HCT116 (cell line): ENCODE results near the gene TANGO6. TPM values are rescaled to one million over a fixed set of nuclear protein-coding genes. Genes with fewer than 3 reads are reported as not detected.

Experiments used
- ATAC-seq: fragments of 200-7000 bp; cut with Tn5 transposase; 2 replicates; pipeline ENCODE4 v1.9.1; 2020; ENCODE audit warnings: mild to moderate bottlenecking, moderate library complexity
- BruUV-seq: library from RNA; stranded (reverse); fragments of 400-500 nt; replicated peaks from 2 replicates; lab custom pipeline; 2021; lab: Mats Ljungman, UMichigan
- CTCF ChIA-PET: fragments of 300-600 bp; sonication (Branson Sonifier 250); formaldehyde crosslinking; loops from one replicate; lab custom pipeline; 2021; ENCODE audit warnings: antibody characterized with exemption; lab: Charles Lee
- POLR2A ChIA-PET: fragments of 300-600, 350-600 bp; sonication (Branson Sonifier 250); formaldehyde crosslinking; loops from one replicate; lab custom pipeline; 2021; ENCODE audit warnings: antibody characterized with exemption; lab: Charles Lee
- RAD21 ChIA-PET, 2 experiments: fragments of 300-600 bp; sonication (Branson Sonifier 250); formaldehyde crosslinking; loops; one replicate each; lab custom pipeline; 2023; ENCODE audit warnings: low total read pairs in 2 of 2; ENCODE audit not compliant: uncharacterized antibody in 2 of 2, unreplicated experiment in 2 of 2, low non-redundant PET in 1 of 2; lab: Charles Lee
- DNase-seq: peaks from one replicate; pipeline ENCODE4 v3.0.0-alpha.2; 2010; ENCODE audit warnings: low read depth, low spot score
- H2AFZ ChIP-seq: fragments of 200-600 bp; shearing (Covaris generic), sonication (generic); 2 replicates; pipeline ENCODE4 v1.6.1; 2017; ENCODE audit warnings: low read depth, mixed run types, mixed read lengths, antibody characterized with exemption, low read length; ENCODE audit not compliant: poor library complexity, severe bottlenecking
- H3K27ac ChIP-seq: 2 replicates; pipeline ENCODE4 v1.5.1; 2012; ENCODE audit warnings: low read depth, low read length
- H3K27me3 ChIP-seq: fragments of 200-600 bp; sonication (generic); 2 replicates; pipeline ENCODE4 v1.6.1; 2016; ENCODE audit warnings: mixed run types, low read length, mixed read lengths; ENCODE audit not compliant: insufficient read depth
- H3K36me3 ChIP-seq, 2 experiments: fragments of 200-500 bp in 1 of 2; fragments of 200-600 bp in 1 of 2; sonication (Bioruptor generic) in 1 of 2; sonication (generic) in 1 of 2; 2 replicates each; pipeline versions ENCODE4 v1.5.1 to v1.6.1; 2014 to 2016; ENCODE audit warnings: low read length in 2 of 2, inconsistent platforms in 1 of 2, mixed read lengths in 1 of 2, mixed run types in 1 of 2; ENCODE audit not compliant: insufficient read depth in 2 of 2, control insufficient read depth in 1 of 2
- H3K4me1 ChIP-seq, 2 experiments: fragments of 200-600 bp in 1 of 2; sonication (generic) in 1 of 2; 2 replicates each; pipeline versions ENCODE4 v1.5.1 to v1.6.1; 2012 to 2017; ENCODE audit warnings: low read length in 2 of 2, inconsistent platforms in 1 of 2, mild to moderate bottlenecking in 1 of 2, mixed read lengths in 1 of 2, mixed run types in 1 of 2, moderate library complexity in 1 of 2; ENCODE audit not compliant: insufficient read depth in 2 of 2, control insufficient read depth in 1 of 2
- H3K4me2 ChIP-seq: fragments of 200-600 bp; sonication (generic); 2 replicates; pipeline ENCODE4 v1.6.1; 2017; ENCODE audit warnings: mixed run types, low read length, mixed read lengths
- H3K4me3 ChIP-seq, 2 experiments: fragments of 200-600 bp in 1 of 2; sonication (generic) in 1 of 2; replicated peaks in 1 of 2; 2 replicates each; pipeline ENCODE4 v1.5.1; 2011 to 2016; ENCODE audit warnings: low read length in 2 of 2, control low read depth in 1 of 2, low read depth in 1 of 2, mild to moderate bottlenecking in 1 of 2, mixed read lengths in 1 of 2, mixed run types in 1 of 2
- H3K79me2 ChIP-seq: fragments of 200-600 bp; sonication (generic); 2 replicates; pipeline ENCODE4 v1.6.1; 2017; ENCODE audit warnings: mild to moderate bottlenecking, mixed run types, low read length, moderate library complexity, mixed read lengths; ENCODE audit not compliant: insufficient read depth
- H3K9ac ChIP-seq: fragments of 200-600 bp; sonication (generic); 2 replicates; pipeline ENCODE4 v1.6.1; 2016; ENCODE audit warnings: low read length, mixed read lengths
- H3K9me2 ChIP-seq: fragments of 200-600 bp; sonication (generic), shearing (Covaris generic); 2 replicates; pipeline ENCODE4 v1.6.1; 2017; ENCODE audit warnings: mixed run types, mild to moderate bottlenecking, moderate library complexity; ENCODE audit not compliant: insufficient read depth
- H3K9me3 ChIP-seq, 2 experiments: fragments of 200-500 bp in 1 of 2; fragments of 200-600 bp in 1 of 2; sonication (Bioruptor generic) in 1 of 2; sonication (generic) in 1 of 2; 2 replicates each; pipeline ENCODE4 v1.6.1; 2014 to 2017; ENCODE audit warnings: low read length in 2 of 2, mixed read lengths in 2 of 2, inconsistent platforms in 1 of 2, low read depth in 1 of 2, mild to moderate bottlenecking in 1 of 2, mixed run types in 1 of 2, moderate library complexity in 1 of 2; ENCODE audit not compliant: control insufficient read depth in 1 of 2, insufficient read depth in 1 of 2
- H4K20me1 ChIP-seq: fragments of 200-600 bp; sonication (generic), shearing (Covaris generic); 2 replicates; pipeline ENCODE4 v1.6.1; 2017; ENCODE audit warnings: mixed run types, mild to moderate bottlenecking, moderate library complexity; ENCODE audit not compliant: insufficient read depth
- CEBPB ChIP-seq: IDR thresholded peaks from 2 replicates; pipeline ENCODE4 v1.6.1; 2012; ENCODE audit warnings: low read depth
- JUND ChIP-seq: IDR thresholded peaks from 2 replicates; pipeline ENCODE4 v1.6.1; 2012
- POLR2A ChIP-seq: IDR thresholded peaks from 2 replicates; pipeline ENCODE4 v1.7.0; 2011; ENCODE audit warnings: borderline replicate concordance; ENCODE audit not compliant: insufficient read depth, insufficient read length; ENCODE audit errors: extremely low read depth
- POLR2AphosphoS5 ChIP-seq: IDR thresholded peaks from 2 replicates; pipeline ENCODE4 v1.6.1; 2011; ENCODE audit warnings: mild to moderate bottlenecking, low read depth, low read length, moderate library complexity
- SIN3A ChIP-seq: IDR thresholded peaks from 2 replicates; pipeline ENCODE4 v1.6.1; 2012; ENCODE audit warnings: low read depth
- SP1 ChIP-seq: IDR thresholded peaks from 2 replicates; pipeline ENCODE4 v1.6.1; 2012; ENCODE audit warnings: low read depth
- SRF ChIP-seq: IDR thresholded peaks from 2 replicates; pipeline ENCODE4 v1.6.1; 2012; ENCODE audit warnings: low read depth
- TCF7L2 ChIP-seq: IDR thresholded peaks from 2 replicates; pipeline ENCODE4 v1.7.0; 2011; ENCODE audit warnings: borderline replicate concordance, inconsistent platforms; ENCODE audit not compliant: insufficient read depth, insufficient read length; ENCODE audit errors: extremely low read depth
- ZNF274 ChIP-seq: fragments of 200-500 bp; sonication (Bioruptor generic); IDR thresholded peaks from 2 replicates; pipeline ENCODE4 v1.6.1; 2014; ENCODE audit warnings: mild to moderate bottlenecking, low read depth, low read length, inconsistent platforms
- intact Hi-C: fragments of 100-400 bp; cut with micrococcal nuclease; formaldehyde crosslinking; loops from 2 replicates; pipeline ENCODE4 v1.10.0; 2022
- total RNA-seq: library from RNA; stranded (reverse); gene quantifications from one replicate; pipeline ENCODE4 v1.2.1, GENCODE V29; 2021; ENCODE audit not compliant: unreplicated experiment
- TF ChIP-seq, protein P1 (sequence below): IDR thresholded peaks from 2 replicates; pipeline ENCODE4 v1.6.1; 2012; ENCODE audit warnings: low read depth
- TF ChIP-seq, protein P2 (sequence below): IDR thresholded peaks from 2 replicates; pipeline ENCODE4 v1.6.1; 2012
- TF ChIP-seq, protein P3 (sequence below): IDR thresholded peaks from 2 replicates; pipeline ENCODE4 v1.6.1; 2012
- TF ChIP-seq, protein P4 (sequence below), 3 experiments: fragments of 200-600 bp in 1 of 3; sonication (generic) in 1 of 3; IDR thresholded peaks in 2 of 3; conservative IDR thresholded peaks in 1 of 3; 2 replicates each; pipeline ENCODE4 v1.5.1; 2012 to 2017; ENCODE audit warnings: low read depth in 2 of 3, low read length in 2 of 3, antibody characterized with exemption in 1 of 3, borderline replicate concordance in 1 of 3, control low read depth in 1 of 3, mild to moderate bottlenecking in 1 of 3, mixed read lengths in 1 of 3, mixed run types in 1 of 3, moderate library complexity in 1 of 3; ENCODE audit not compliant: insufficient read depth in 1 of 3
- TF ChIP-seq, protein P5 (sequence below): IDR thresholded peaks from 2 replicates; pipeline ENCODE4 v1.6.1; 2011; ENCODE audit warnings: mild to moderate bottlenecking, low read length, moderate library complexity; ENCODE audit not compliant: insufficient replicate concordance; ENCODE audit errors: extremely low read depth

The TANGO6 gene
- total RNA-seq, 1 experiment from 2014 or later, result 16.4 TPM

DNA sequence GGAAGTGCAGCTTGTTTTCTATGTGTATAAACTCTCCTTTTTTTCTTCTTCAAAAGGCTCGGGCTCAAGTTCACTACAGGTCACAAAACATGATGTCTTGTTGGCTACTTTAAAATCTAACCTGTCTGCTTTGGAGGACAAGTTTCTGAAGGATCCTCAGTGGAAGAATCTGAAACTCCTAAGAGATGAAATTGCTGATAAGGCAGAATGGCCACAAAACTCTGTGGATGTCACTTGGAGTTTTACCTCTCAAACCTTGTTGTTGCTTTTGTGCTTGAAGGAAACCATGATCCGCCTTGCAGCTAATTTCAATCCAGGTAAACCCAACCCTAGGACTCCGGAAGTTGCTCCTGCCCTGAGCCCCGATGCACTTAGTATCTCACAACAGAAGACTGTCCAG is 16.5 kb downstream of the TANGO6 start:
- BruUV-seq, result no TSS peak
- Histone ChIP-seq H3K4me1 (no peaks in the 10 kb centered on the region), H3K27me3 (no peaks in the 10 kb centered on the region), H2AFZ (no peak overlapping the region), H3K9ac (no peak overlapping the region), H4K20me1 (no peaks in the 10 kb centered on the region), H3K36me3 (peaks cover 0 to 11% of the 10 kb centered on the region in 2 experiments; a peak in 1 of 4 replicates), H3K9me3 (no peaks in the 10 kb centered on the region; a peak in 1 of 4 replicates), H3K27ac (no peak overlapping the region), H3K4me2 (no peak overlapping the region), H3K4me3 (no peak overlapping the region), H3K79me2 (peaks cover 9% of the 10 kb centered on the region; the same call in 1 of the 2 replicates), H3K9me2 (no peaks in the 10 kb centered on the region)
- DNase-seq, result no peak
- RAD21 ChIA-PET, result no interaction called here
- TF ChIP-seq SIN3A, result no peak
- TF ChIP-seq POLR2A, result no peak
- no peak for TF ChIP-seq ZNF274
- no peak for TF ChIP-seq SRF
- TF ChIP-seq TCF7L2, result no peak
- no peak for TF ChIP-seq SP1
- TF ChIP-seq, protein P1, sequence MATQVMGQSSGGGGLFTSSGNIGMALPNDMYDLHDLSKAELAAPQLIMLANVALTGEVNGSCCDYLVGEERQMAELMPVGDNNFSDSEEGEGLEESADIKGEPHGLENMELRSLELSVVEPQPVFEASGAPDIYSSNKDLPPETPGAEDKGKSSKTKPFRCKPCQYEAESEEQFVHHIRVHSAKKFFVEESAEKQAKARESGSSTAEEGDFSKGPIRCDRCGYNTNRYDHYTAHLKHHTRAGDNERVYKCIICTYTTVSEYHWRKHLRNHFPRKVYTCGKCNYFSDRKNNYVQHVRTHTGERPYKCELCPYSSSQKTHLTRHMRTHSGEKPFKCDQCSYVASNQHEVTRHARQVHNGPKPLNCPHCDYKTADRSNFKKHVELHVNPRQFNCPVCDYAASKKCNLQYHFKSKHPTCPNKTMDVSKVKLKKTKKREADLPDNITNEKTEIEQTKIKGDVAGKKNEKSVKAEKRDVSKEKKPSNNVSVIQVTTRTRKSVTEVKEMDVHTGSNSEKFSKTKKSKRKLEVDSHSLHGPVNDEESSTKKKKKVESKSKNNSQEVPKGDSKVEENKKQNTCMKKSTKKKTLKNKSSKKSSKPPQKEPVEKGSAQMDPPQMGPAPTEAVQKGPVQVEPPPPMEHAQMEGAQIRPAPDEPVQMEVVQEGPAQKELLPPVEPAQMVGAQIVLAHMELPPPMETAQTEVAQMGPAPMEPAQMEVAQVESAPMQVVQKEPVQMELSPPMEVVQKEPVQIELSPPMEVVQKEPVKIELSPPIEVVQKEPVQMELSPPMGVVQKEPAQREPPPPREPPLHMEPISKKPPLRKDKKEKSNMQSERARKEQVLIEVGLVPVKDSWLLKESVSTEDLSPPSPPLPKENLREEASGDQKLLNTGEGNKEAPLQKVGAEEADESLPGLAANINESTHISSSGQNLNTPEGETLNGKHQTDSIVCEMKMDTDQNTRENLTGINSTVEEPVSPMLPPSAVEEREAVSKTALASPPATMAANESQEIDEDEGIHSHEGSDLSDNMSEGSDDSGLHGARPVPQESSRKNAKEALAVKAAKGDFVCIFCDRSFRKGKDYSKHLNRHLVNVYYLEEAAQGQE, result no peak
- no peak for TF ChIP-seq CEBPB
- TF ChIP-seq, protein P2, sequence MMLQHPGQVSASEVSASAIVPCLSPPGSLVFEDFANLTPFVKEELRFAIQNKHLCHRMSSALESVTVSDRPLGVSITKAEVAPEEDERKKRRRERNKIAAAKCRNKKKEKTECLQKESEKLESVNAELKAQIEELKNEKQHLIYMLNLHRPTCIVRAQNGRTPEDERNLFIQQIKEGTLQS, result no peak
- TF ChIP-seq, protein P3, sequence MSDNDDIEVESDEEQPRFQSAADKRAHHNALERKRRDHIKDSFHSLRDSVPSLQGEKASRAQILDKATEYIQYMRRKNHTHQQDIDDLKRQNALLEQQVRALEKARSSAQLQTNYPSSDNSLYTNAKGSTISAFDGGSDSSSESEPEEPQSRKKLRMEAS, result no peak
- TF ChIP-seq, protein P4, sequence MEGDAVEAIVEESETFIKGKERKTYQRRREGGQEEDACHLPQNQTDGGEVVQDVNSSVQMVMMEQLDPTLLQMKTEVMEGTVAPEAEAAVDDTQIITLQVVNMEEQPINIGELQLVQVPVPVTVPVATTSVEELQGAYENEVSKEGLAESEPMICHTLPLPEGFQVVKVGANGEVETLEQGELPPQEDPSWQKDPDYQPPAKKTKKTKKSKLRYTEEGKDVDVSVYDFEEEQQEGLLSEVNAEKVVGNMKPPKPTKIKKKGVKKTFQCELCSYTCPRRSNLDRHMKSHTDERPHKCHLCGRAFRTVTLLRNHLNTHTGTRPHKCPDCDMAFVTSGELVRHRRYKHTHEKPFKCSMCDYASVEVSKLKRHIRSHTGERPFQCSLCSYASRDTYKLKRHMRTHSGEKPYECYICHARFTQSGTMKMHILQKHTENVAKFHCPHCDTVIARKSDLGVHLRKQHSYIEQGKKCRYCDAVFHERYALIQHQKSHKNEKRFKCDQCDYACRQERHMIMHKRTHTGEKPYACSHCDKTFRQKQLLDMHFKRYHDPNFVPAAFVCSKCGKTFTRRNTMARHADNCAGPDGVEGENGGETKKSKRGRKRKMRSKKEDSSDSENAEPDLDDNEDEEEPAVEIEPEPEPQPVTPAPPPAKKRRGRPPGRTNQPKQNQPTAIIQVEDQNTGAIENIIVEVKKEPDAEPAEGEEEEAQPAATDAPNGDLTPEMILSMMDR (IDR thresholded peaks at IDR 0.05 in 2 of 3, conservative IDR thresholded peaks at IDR 0.05 in 1 of 3; ENCODE audit: borderline replicate concordance in 1 of 3, insufficient read depth in 1 of 3, low read depth in 2 of 3, low read length in 2 of 3), result no peak
- TF ChIP-seq JUND, result no peak
- no peak for TF ChIP-seq POLR2AphosphoS5
- TF ChIP-seq, protein P5, sequence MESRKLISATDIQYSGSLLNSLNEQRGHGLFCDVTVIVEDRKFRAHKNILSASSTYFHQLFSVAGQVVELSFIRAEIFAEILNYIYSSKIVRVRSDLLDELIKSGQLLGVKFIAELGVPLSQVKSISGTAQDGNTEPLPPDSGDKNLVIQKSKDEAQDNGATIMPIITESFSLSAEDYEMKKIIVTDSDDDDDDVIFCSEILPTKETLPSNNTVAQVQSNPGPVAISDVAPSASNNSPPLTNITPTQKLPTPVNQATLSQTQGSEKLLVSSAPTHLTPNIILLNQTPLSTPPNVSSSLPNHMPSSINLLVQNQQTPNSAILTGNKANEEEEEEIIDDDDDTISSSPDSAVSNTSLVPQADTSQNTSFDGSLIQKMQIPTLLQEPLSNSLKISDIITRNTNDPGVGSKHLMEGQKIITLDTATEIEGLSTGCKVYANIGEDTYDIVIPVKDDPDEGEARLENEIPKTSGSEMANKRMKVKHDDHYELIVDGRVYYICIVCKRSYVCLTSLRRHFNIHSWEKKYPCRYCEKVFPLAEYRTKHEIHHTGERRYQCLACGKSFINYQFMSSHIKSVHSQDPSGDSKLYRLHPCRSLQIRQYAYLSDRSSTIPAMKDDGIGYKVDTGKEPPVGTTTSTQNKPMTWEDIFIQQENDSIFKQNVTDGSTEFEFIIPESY, result no peak
- CTCF ChIA-PET, result no interaction called here
- intact Hi-C loops, result no loop called here
- POLR2A ChIA-PET, result no interaction called here
- no peak for ATAC-seq
